ENCODE results near the gene DOCK3. TPM values are rescaled to one million over a fixed set of nuclear protein-coding genes. Genes with fewer than 3 reads are reported as not detected.
A peak's percentile ranks its signal among the peaks of the same experiment; 100 is the strongest.
"Not testable (repeated sequence)": the region's sequence is repeated elsewhere in the genome, so short reads cannot be mapped to it uniquely, and the experiment has no call there.

The DOCK3 gene
- total RNA-seq, 1 donor: 0.36 TPM

- Histone ChIP-seq H3K9me3 (ENCODE audit: low read depth, low read length) (no peaks in the 10 kb centered on the region), H4K20me1 (ENCODE audit: insufficient read depth, low read length) (peaks cover 31% of the 10 kb centered on the region), H3K79me2 (ENCODE audit: insufficient read depth, low read length) (peaks cover 48% of the 10 kb centered on the region), H3K36me3 (ENCODE audit: insufficient read depth, low read length) (peaks cover 33% of the 10 kb centered on the region), H3K27ac (ENCODE audit: low read depth, low read length) (peak within 1 kb of the TSS; percentile 88), H3K27me3 (ENCODE audit: insufficient read depth, low read length) (no peaks in the 10 kb centered on the region), H2AFZ (ENCODE audit: low read length) (peak within 1 kb of the TSS; percentile 98), H3K4me2 (ENCODE audit: insufficient read depth, low read length) (peak within 1 kb of the TSS; percentile 98), H3K4me3 (ENCODE audit: insufficient read depth, low read length) (peak within 1 kb of the TSS; percentile 97), H3K4me1 (ENCODE audit: insufficient read depth, low read length) (peaks cover 28% of the 10 kb centered on the region)
- DNase-seq (ENCODE audit: insufficient read length, low spot score, missing footprints): peak; percentile 100
- no peak for TF ChIP-seq CTCF (IDR thresholded peaks at IDR 0.05; ENCODE audit: extremely low read depth, low read depth, low read length)
Measured at GRCh38 chr3:51384726-51385473, 710.2 kb downstream of the DOCK3 start, which contains the start of gene MANF. MANF (plus strand) TSS chr3:51385291; CDS start chr3:51385343, 52 bp downstream.

GRCh38 chr3:51385621-51386091, 710.9 kb downstream of the DOCK3 start:
- peak overlapping the region; percentile 67 for H3K27ac ChIP-seq (ENCODE audit: low read depth, low read length)
- no peaks in the 10 kb centered on the region for H3K9me3 ChIP-seq (ENCODE audit: low read depth, low read length)
- H3K4me2 ChIP-seq (ENCODE audit: insufficient read depth, low read length): peak overlapping the region; percentile 98
- H3K4me1 ChIP-seq (ENCODE audit: insufficient read depth, low read length): peaks cover 35% of the 10 kb centered on the region
- H3K36me3 ChIP-seq (ENCODE audit: insufficient read depth, low read length): peaks cover 38% of the 10 kb centered on the region
- H3K79me2 ChIP-seq (ENCODE audit: insufficient read depth, low read length): peaks cover 50% of the 10 kb centered on the region
- no peaks in the 10 kb centered on the region for H3K27me3 ChIP-seq (ENCODE audit: insufficient read depth, low read length)
- H4K20me1 ChIP-seq (ENCODE audit: insufficient read depth, low read length): peaks cover 37% of the 10 kb centered on the region
- DNase-seq (ENCODE audit: insufficient read length, low spot score, missing footprints): peak; percentile 83
- H2AFZ ChIP-seq (ENCODE audit: low read length): peak overlapping the region; percentile 43
- H3K4me3 ChIP-seq (ENCODE audit: insufficient read depth, low read length): peak overlapping the region; percentile 97
- TF ChIP-seq CTCF (IDR thresholded peaks at IDR 0.05; ENCODE audit: extremely low read depth, low read depth, low read length): no peak

- TF ChIP-seq CTCF (IDR thresholded peaks at IDR 0.05; ENCODE audit: extremely low read depth, low read depth, low read length): no peak
- peaks cover 51% of the 10 kb centered on the region for H3K79me2 ChIP-seq (ENCODE audit: insufficient read depth, low read length)
- peaks cover 35% of the 10 kb centered on the region for H3K4me1 ChIP-seq (ENCODE audit: insufficient read depth, low read length)
- H3K36me3 ChIP-seq (ENCODE audit: insufficient read depth, low read length): peaks cover 38% of the 10 kb centered on the region
- no peaks in the 10 kb centered on the region for H3K9me3 ChIP-seq (ENCODE audit: low read depth, low read length)
- no peak for DNase-seq (ENCODE audit: insufficient read length, low spot score, missing footprints)
- peak overlapping the region; percentile 97 for H3K4me3 ChIP-seq (ENCODE audit: insufficient read depth, low read length)
- H3K27ac ChIP-seq (ENCODE audit: low read depth, low read length): peak overlapping the region; percentile 67
- no peaks in the 10 kb centered on the region for H3K27me3 ChIP-seq (ENCODE audit: insufficient read depth, low read length)
- H4K20me1 ChIP-seq (ENCODE audit: insufficient read depth, low read length): peaks cover 37% of the 10 kb centered on the region
- H3K4me2 ChIP-seq (ENCODE audit: insufficient read depth, low read length): peak overlapping the region; percentile 98
- H2AFZ ChIP-seq (ENCODE audit: low read length): no peak overlapping the region
Measured at GRCh38 chr3:51386159-51386851, 711.6 kb downstream of the DOCK3 start.

- Histone ChIP-seq H3K27ac (ENCODE audit: low read depth, low read length) (peak overlapping the region; percentile 32), H3K4me3 (ENCODE audit: insufficient read depth, low read length) (peak overlapping the region; percentile 97)
Measured at GRCh38 chr3:51386852-51387229, 712.1 kb downstream of the DOCK3 start.

GRCh38 chr3:51387281-51387680, 712.6 kb downstream of the DOCK3 start:
- Histone ChIP-seq H3K36me3 (ENCODE audit: insufficient read depth, low read length) (peaks cover 39% of the 10 kb centered on the region), H3K4me1 (ENCODE audit: insufficient read depth, low read length) (peaks cover 38% of the 10 kb centered on the region), H3K4me2 (ENCODE audit: insufficient read depth, low read length) (peak overlapping the region; percentile 98), H3K4me3 (ENCODE audit: insufficient read depth, low read length) (peak overlapping the region; percentile 44), H3K79me2 (ENCODE audit: insufficient read depth, low read length) (peaks cover 61% of the 10 kb centered on the region), H4K20me1 (ENCODE audit: insufficient read depth, low read length) (peaks cover 39% of the 10 kb centered on the region)
- DNase-seq (ENCODE audit: insufficient read length, low spot score, missing footprints); H3K27ac ChIP-seq (ENCODE audit: low read depth, low read length); H3K9me3 ChIP-seq (ENCODE audit: low read depth, low read length); H3K27me3 ChIP-seq (ENCODE audit: insufficient read depth, low read length); H2AFZ ChIP-seq (ENCODE audit: low read length): not testable (repeated sequence)

More at GRCh38 chr3:51386852-51387229, 712.1 kb downstream of the DOCK3 start:
- no peaks in the 10 kb centered on the region for H3K27me3 ChIP-seq (ENCODE audit: insufficient read depth, low read length)
- peaks cover 37% of the 10 kb centered on the region for H4K20me1 ChIP-seq (ENCODE audit: insufficient read depth, low read length)
- no peaks in the 10 kb centered on the region for H3K9me3 ChIP-seq (ENCODE audit: low read depth, low read length)
- peak overlapping the region; percentile 98 for H3K4me2 ChIP-seq (ENCODE audit: insufficient read depth, low read length)
- peaks cover 35% of the 10 kb centered on the region for H3K4me1 ChIP-seq (ENCODE audit: insufficient read depth, low read length)
- TF ChIP-seq CTCF (IDR thresholded peaks at IDR 0.05; ENCODE audit: extremely low read depth, low read depth, low read length): no peak
- peaks cover 38% of the 10 kb centered on the region for H3K36me3 ChIP-seq (ENCODE audit: insufficient read depth, low read length)
- no peak for DNase-seq (ENCODE audit: insufficient read length, low spot score, missing footprints)
- H2AFZ ChIP-seq (ENCODE audit: low read length): no peak overlapping the region
- H3K79me2 ChIP-seq (ENCODE audit: insufficient read depth, low read length): peaks cover 57% of the 10 kb centered on the region

Data from osteoblast (primary cell).